Measurements from ENCODE around the gene ELAPOR1.

DNA sequence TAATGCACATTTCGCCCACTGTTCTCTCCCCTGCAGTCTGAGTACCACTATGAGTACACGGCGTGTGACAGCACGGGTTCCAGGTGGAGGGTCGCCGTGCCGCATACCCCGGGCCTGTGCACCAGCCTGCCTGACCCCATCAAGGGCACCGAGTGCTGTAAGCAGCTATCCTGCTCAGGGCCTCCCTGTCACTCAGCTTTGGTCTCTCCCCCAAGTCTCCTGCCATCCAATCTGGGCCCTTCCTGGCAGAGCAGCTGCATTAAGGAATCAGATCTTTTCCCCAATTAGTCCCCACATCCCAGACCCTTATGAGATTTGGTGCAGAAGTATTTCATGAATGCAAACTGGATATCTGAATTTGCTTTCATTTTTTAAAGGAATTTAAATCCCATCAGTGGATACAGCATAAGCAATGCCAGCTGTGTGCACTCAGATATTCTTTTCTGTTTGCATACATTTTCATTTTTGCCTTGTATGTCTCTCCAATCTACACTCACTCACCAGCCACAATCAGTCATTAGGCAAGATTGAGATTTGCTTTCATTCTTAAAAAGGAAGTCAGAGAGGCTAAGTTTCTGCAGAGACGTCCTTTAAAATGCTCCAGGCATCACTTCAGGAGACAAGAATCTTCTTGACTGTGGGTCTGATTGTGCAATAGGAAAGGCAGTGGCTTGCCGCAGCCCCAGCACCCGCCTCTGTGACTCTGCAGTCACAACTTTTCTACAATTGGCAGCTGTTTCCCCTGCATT is 48.1 kb downstream of the ELAPOR1 start:
- TF ChIP-seq, protein P1, sequence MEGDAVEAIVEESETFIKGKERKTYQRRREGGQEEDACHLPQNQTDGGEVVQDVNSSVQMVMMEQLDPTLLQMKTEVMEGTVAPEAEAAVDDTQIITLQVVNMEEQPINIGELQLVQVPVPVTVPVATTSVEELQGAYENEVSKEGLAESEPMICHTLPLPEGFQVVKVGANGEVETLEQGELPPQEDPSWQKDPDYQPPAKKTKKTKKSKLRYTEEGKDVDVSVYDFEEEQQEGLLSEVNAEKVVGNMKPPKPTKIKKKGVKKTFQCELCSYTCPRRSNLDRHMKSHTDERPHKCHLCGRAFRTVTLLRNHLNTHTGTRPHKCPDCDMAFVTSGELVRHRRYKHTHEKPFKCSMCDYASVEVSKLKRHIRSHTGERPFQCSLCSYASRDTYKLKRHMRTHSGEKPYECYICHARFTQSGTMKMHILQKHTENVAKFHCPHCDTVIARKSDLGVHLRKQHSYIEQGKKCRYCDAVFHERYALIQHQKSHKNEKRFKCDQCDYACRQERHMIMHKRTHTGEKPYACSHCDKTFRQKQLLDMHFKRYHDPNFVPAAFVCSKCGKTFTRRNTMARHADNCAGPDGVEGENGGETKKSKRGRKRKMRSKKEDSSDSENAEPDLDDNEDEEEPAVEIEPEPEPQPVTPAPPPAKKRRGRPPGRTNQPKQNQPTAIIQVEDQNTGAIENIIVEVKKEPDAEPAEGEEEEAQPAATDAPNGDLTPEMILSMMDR (IDR thresholded peaks at IDR 0.05) = no peak
- no peak for TF ChIP-seq POLR2A (IDR thresholded peaks at IDR 0.05)

All from esophagus squamous epithelium (tissue), 4 donors.